Lower lobe of right lung (tissue), 2 donors: ENCODE measurements around the gene OR52E1. TPM values are rescaled to one million over a fixed set of nuclear protein-coding genes. Genes with fewer than 3 reads are reported as not detected.

Source experiments
- ATAC-seq, 2 donors: fragments of 200-7000 bp; cut with Tn5 transposase; one replicate each; pipeline ENCODE4 v1.9.1; 2020 to 2022; ENCODE audit warnings: mild to moderate bottlenecking in 2 of 2, moderate library complexity in 2 of 2
- DNase-seq: peaks from one replicate; pipeline ENCODE4 v3.0.0-alpha.2; 2020
- H3K27ac ChIP-seq: fragments of 200-600 bp; one replicate; pipeline ENCODE4 v1.8.0; 2022
- H3K27me3 ChIP-seq: fragments of 200-600 bp; one replicate; pipeline ENCODE4 v1.8.0; 2022; ENCODE audit warnings: low read depth
- H3K36me3 ChIP-seq: fragments of 200-600 bp; one replicate; pipeline ENCODE4 v1.8.0; 2022; ENCODE audit warnings: mild to moderate bottlenecking
- H3K4me1 ChIP-seq: fragments of 200-600 bp; one replicate; pipeline ENCODE4 v1.8.0; 2022
- H3K4me3 ChIP-seq: fragments of 200-600 bp; one replicate; pipeline ENCODE4 v1.8.0; 2022; ENCODE audit warnings: mild to moderate bottlenecking
- H3K9me3 ChIP-seq: fragments of 200-600 bp; one replicate; pipeline ENCODE4 v1.8.0; 2022
- CTCF ChIP-seq: fragments of 200-600 bp; IDR thresholded peaks from one replicate; pipeline ENCODE4 v1.8.0; 2022; ENCODE audit warnings: antibody characterized with exemption, mild to moderate bottlenecking
- intact Hi-C: fragments of 100-400 bp; cut with DNase I; formaldehyde crosslinking; loops from one replicate; pipeline ENCODE4 v1.11.0; 2022
- total RNA-seq: library from RNA; stranded (reverse); fragmentation: NEBNext Ultra II Directional; extraction: Animal tissue kit (Norgen Biotek cat#: 25700); gene quantifications from one replicate; pipeline ENCODE4 v1.2.1, GENCODE V29; 2021
- donor health status: DM: no; HTN: yes; CAD: no; lungs with severe emphysema.

Gene OR52E1
- total RNA-seq, 1 donor from 2014 or later, result not detected

DNA sequence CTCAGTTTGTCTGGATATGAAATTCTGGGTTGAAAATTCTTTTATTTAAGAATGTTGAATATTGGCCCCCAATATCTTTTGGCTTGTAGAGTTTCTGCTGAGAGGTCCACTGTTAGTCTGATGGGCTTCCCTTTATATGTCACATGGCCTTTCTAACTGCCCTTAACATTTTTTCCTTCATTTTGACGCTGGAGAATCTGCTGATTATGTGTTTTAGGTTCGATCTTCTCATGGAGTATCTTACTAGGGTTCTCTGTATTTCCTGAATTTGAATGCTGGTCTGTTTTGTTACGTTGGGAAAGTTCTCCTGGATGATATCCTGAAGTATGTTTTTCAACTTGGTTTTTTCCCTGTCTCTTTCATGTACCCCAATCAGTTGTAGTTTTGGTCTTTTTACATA, 46.0 kb downstream of the OR52E1 start:
- Histone ChIP-seq H3K27me3 (no peaks in the 10 kb centered on the region), H3K4me1 (no peaks in the 10 kb centered on the region), H3K27ac (no peak overlapping the region), H3K36me3 (no peaks in the 10 kb centered on the region), H3K4me3 (no peak overlapping the region), H3K9me3 (no peaks in the 10 kb centered on the region)
- no peak for TF ChIP-seq CTCF
- ATAC-seq (no peak), DNase-seq (no peak)
- intact Hi-C loops, result no loop called here

- H3K27me3 ChIP-seq, result no peaks in the 10 kb centered on the region
- DNase-seq (no peak), ATAC-seq (no peak)
- H3K9me3 ChIP-seq, result no peaks in the 10 kb centered on the region
- intact Hi-C loops, result no loop called here
- no peaks in the 10 kb centered on the region for H3K4me1 ChIP-seq
- H3K27ac ChIP-seq, result no peak overlapping the region
- no peaks in the 10 kb centered on the region for H3K36me3 ChIP-seq
- TF ChIP-seq CTCF, result no peak
- no peak overlapping the region for H3K4me3 ChIP-seq
Measured at GRCh38 chr11:5117588-5117987, 48.2 kb downstream of the OR52E1 start.

DNA sequence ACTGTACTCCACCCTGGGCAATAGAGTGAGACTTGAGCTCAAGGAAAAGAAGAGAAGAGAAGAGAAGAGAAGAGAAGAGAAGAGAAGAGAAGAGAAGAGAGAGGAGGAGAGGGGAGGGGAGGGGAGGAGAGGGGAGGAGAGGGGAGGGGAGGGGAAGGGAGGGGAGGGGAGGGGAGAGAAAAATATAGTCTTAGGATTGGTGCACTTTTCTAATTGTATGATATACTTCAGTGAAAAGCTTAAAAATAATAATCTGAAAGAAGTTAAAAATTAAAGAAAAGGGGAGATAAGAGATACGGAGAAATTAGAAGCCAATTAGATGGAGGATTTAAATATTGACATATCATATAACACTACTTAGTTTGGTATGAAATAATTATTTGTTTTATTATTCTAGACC, 49.5 kb downstream of the OR52E1 start:
- Histone ChIP-seq H3K4me1 (no peaks in the 10 kb centered on the region), H3K27me3 (no peaks in the 10 kb centered on the region), H3K4me3 (no peak overlapping the region), H3K36me3 (no peaks in the 10 kb centered on the region), H3K9me3 (no peaks in the 10 kb centered on the region), H3K27ac (no peak overlapping the region)
- intact Hi-C loops, result no loop called here
- no peak for TF ChIP-seq CTCF
- DNase-seq, result no peak
- ATAC-seq, result no peak

Other genes with a start within 250 kb of the OR52E1 start
- not detected for gene OR51F2, start 248.3 kb upstream of the OR52E1 start, total RNA-seq
- not detected for gene OR51S1, start 220.4 kb upstream of the OR52E1 start, total RNA-seq
- not detected for gene OR51T1, start 187.7 kb upstream of the OR52E1 start, total RNA-seq
- gene OR51A7, start 165.8 kb upstream of the OR52E1 start, total RNA-seq, result not detected
- not detected for gene OR51G2, start 150.2 kb upstream of the OR52E1 start, total RNA-seq
- gene OR51G1, start 145.2 kb upstream of the OR52E1 start, total RNA-seq, result not detected
- gene OR51A4, start 122.0 kb upstream of the OR52E1 start, total RNA-seq, result not detected
- not detected for gene OR51A2, start 113.9 kb upstream of the OR52E1 start, total RNA-seq
- not detected for gene OR51L1, start 74.7 kb upstream of the OR52E1 start, total RNA-seq
- not detected for gene OR52J3, start 23.0 kb upstream of the OR52E1 start, total RNA-seq
- not detected for gene OR52E2, start 9.9 kb upstream of the OR52E1 start, total RNA-seq
- not detected for gene OR52A5, start 68.8 kb downstream of the OR52E1 start, total RNA-seq
- gene OR52A1, start 85.2 kb downstream of the OR52E1 start, total RNA-seq, result not detected
- gene OR51V1, start 131.1 kb downstream of the OR52E1 start, total RNA-seq, result not detected
- gene HBB, start 157.5 kb downstream of the OR52E1 start, total RNA-seq, result 323 TPM
- gene HBD, start 164.9 kb downstream of the OR52E1 start, total RNA-seq, result not detected
- not detected for gene HBG1, start 180.3 kb downstream of the OR52E1 start, total RNA-seq
- gene HBG2, start 185.2 kb downstream of the OR52E1 start, total RNA-seq, result 0.89 TPM
- gene HBE1, start 200.4 kb downstream of the OR52E1 start, total RNA-seq, result not detected
- gene OR51B4, start 232.4 kb downstream of the OR52E1 start, total RNA-seq, result not detected